ENCODE data around the gene GPC6.
A peak's percentile ranks its signal among the peaks of the same experiment; 100 is the strongest.

GPC6 gene

GRCh38 chr13:94153586-94153985 lies 927.0 kb downstream of the GPC6 start:
- DNase-seq: no peak

DNA sequence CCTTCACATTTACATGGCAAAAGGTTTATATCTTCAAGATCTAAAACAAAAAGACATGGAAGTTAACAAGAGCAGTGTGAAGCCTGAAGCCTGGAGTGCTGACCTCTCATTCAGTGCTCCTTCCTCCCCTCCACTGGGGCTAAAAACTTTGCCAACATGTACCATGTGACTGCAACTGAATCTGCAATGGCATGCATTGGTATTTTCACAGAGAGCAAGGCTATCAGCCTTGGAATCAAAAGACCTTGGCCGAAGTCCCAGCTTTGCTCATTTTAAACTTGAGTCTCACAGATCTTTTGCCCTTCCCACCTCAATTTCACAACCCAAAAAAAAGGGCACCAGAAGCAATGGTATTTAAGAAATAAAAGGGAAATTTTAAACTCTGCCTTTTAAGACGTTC lies 927.8 kb downstream of the GPC6 start:
- no peak for DNase-seq

GRCh38 chr13:94157705-94158218 lies 931.2 kb downstream of the GPC6 start:
- DNase-seq: no peak

DNA sequence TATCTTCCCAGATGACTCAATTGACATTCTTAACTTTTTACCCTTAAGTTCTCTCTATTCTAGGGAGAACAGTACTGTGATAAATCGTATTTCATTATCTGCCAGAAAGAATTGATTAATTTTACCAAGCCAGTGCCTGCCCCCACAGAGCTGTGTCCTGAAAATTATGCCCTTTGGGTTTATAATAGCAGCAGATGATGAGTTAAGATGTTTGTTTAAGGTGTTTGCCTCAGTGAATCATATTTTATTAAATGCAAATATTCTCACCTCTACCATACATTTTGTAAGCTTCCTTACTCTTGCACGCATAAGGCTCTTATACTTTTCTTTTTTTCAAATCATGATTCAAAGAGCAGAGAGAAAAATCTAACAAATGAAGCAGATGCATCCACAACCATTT lies 934.3 kb downstream of the GPC6 start:
- peak; percentile 51 for DNase-seq

DNA sequence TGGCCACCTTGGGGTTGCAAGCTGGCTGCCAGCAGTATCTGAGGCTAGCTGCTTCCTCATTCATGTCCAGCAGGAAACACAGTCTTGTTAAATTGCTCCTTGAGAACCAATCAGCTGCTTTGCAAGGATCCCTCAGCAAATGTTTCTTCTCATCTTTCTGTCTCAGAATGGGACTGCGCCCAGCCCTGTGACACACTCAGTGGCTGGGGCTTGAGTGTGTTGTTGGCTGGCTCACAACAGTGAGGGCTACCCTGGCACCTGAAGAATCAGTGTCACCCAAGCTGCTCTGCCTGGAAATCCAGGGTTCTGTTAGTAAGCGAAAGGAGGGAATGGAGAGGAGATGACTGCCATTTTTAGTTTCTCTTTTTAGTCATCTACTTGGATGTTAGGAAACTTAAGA lies 935.7 kb downstream of the GPC6 start:
- DNase-seq: no peak

DNA sequence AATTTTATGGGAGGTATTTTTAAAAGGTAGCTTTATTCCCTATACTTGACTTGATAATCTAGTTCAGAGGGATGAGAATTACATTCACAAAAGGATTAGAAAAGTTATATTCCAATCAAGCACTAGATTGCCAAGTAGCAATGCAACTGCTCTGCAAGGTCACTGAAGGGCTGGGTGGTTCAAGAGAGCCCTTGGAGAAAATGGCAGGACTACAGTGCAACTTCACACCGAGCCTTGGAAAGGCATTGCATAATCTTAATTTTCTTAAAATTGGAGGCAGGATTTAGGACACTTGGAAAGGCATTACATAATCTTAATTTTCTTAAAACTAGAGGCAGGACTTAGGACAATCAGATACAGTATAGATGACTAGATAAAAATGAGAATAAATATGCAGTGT lies 936.9 kb downstream of the GPC6 start:
- DNase-seq: no peak

DNA sequence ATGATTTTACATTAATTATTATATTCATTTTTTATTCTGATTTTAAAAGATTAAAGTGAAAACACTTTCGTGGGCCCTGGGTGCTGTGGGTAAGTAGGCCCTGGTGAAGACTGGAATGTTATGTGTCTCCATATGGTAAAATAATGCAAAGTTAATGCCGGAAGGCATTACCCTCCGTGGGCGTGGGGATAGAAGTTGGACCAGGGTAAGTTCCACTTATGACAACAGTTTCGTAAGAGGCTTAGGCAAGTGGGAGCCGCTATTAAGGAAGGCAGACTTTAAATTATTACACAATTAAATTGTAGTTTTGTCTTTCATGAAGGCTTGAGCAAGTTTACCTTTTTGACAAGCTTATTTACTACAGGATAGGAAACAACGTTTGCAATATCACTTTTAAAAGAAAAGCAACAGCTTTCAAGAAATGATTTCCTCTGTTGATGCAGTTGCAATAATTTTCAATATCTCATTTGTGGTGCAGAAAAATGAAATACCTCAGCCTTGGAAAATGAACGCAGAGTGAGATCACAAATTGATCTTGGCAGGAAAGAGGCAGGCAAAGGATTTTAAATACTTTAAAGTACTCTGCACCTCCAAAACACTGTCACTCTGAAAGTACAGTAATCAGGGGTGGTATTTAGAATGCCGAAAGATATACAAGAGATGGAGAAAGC lies 942.3 kb downstream of the GPC6 start:
- DNase-seq: no peak

GRCh38 chr13:94169454-94170144 lies 943.0 kb downstream of the GPC6 start:
- no peak for DNase-seq

DNA sequence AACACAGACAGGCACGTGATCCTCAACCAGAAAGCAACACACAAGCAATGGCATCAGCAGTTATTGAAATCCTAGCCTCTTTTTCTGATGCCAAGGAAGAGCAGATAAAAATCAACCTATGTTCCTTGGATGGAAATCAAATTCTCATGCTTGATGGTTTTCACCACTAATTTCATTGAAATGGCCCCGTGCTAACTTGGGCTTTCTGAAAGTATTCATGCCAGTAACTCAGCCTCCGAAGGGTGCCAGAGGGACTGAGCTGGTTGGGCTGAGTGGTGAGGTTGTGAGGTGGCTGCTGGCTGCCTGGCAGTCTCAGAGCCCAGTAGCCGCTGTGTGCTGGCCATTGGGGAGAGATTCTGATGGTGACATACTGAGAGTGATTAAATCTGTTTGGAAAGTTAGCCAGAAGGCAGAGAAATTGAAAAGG lies 943.6 kb downstream of the GPC6 start:
- DNase-seq: no peak

DNA sequence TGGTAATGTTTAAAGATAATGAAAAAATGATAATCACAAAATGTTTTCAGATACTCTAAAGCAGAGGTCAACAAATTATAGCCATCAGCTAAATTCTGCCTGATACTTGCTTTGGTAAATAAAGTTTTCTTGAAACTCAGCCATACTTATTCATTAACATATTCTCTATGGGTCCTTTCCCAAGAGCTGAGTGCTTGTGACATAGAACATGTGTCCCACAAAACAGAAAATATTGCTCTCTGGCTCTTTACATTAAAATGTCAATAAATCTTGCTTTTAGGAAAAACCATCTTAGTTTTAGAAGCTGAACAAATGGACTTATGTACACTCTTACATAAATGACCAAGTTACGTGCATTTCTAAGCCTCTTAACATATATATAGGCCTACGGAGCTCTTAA lies 945.8 kb downstream of the GPC6 start:
- DNase-seq: no peak

DNA sequence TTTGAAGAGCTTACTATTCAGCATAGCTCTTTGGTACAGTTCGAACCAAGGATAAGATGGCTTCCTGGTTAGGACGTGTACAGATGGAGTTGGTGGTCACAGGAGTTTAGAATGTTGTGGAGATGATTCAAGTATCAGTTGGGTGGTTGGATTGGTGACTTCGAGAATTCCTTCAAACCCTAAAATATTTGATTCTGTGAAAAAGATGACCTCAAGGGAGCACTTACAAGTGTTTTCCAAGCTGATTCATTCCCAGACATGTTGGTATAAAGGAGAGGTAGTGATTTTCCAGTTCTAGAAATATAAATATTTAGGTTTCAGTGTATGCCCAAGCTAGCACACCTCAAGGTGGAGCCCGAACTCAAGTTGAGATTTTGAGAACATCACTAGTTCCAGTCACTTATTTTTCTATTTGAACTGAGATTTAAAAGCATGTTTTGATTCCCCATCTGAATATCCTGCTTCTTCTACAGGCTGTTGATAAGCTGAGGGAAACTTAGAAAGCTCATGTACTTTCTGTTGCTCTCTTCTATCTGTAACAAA lies 946.8 kb downstream of the GPC6 start:
- DNase-seq: no peak

- DNase-seq: no peak
These were observed 947.4 kb downstream of the GPC6 start for GRCh38 chr13:94174009-94174408.

- no peak for DNase-seq
These were observed 948.5 kb downstream of the GPC6 start for GRCh38 chr13:94175076-94175475.

- no peak for DNase-seq
These were observed 950.0 kb downstream of the GPC6 start for GRCh38 chr13:94176561-94176960.

DNA sequence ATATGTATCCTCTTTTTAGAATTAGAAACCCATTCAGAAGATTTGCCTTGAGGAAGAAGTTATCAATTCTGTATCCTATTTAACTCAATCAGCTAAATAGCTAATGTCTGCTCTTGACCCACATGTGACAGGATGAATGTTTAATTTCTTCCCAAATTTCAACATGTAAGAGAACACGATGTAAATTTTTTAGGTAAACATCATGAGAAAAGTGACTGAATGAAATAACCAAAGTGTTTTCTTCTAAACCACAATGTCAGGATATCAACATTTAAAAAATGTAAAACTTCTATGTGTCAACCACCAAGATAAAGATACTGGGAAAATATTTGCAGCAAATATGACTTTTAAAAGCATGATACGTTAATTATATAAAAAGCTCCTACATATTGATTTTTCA lies 950.4 kb downstream of the GPC6 start:
- no peak for DNase-seq

DNA sequence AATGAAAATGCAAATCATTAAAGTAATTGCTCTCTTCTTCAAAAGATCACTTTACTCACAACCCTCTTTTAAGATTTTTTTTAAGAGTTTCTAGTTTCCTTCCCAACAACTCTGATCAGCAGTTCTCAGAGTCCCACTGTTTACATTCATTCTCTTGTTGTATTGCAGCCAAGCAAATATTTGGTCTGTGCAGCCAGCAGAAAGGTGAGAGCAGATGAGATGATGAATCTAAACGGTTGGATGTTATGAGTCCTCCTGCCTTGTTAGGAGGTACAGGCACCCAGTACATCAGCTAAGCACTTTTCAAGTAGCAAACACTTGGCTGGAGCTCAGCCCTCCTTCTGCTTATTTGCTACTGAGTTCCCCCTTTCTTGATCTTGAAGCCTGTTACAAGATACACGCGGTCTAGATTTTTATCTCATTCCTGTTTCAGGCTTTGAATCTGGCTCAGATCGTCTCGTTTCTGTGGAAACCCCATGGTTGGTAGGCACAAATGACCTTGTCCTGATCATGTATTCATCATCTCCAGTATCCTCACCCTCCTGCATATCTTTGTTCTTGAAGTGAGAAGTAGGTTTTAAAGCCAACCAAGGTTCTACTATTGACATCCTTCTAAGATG lies 952.1 kb downstream of the GPC6 start:
- no peak for DNase-seq

DNA sequence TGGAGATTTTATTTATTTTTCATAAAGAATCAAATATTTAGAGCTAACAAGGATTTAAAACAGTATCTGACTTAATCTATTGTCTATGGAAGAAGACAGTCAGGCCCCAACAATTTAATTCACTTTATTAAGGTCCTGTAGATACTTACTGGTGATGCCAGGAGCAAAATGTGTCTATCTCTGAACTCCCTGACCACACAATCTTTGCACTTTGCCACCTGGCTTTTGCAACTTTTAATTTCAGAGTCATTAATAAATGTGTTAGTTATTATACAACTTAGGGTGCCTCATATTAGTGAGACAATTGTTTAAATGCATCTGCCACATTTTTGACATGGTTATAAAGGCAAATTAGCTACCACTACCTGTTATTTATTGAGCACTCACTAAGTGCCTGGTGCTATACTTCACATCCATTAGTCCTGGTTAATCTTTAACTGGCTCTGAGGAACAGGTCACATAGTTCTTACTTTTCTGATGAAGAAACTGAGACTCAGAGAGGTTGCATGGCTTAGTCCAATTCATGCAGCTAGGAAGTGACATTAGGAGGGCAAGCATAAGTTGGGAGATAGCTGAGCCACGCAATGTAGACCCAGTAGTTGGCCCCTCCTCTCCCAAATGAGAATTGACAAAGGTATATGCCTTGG lies 955.0 kb downstream of the GPC6 start:
- no peak for DNase-seq

DNA sequence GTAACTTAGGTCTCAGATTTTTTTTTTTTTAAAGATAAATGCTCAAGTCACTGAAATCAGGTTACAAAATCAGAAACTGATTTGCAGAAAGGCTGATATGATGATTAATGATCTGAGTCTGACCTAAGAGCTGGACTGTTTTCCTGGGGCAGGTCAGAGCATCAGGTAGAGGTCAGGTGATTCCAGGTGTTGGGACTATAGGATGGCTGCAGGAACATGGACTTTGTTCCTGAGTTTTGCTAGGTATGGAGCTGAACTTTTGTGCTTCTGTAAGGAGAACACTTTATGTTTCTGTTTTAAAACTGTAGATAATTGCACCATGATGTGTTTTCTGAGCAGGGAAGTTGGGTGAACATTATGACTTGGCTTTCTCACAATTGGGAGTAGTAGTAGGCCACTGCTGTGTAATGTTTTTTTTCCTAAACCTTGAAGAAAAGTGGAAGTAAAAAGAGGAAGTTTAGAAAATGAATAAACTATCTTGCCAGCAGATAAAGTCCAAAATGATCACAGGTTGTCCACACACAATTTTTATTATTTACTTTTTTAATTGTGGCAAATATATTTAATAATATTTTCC lies 955.7 kb downstream of the GPC6 start:
- no peak for DNase-seq

GRCh38 chr13:94186470-94186869 lies 959.9 kb downstream of the GPC6 start:
- DNase-seq: no peak

GRCh38 chr13:94188201-94188854 lies 961.7 kb downstream of the GPC6 start:
- DNase-seq: no peak

GRCh38 chr13:94192431-94192975 lies 965.9 kb downstream of the GPC6 start:
- DNase-seq: no peak

- DNase-seq: no peak
These were observed 969.1 kb downstream of the GPC6 start for GRCh38 chr13:94195715-94196114.
